AG08395 (cell line): ENCODE measurements around the gene ZFAND3.
A peak's percentile ranks its signal among the peaks of the same experiment; 100 is the strongest.
"Not testable (repeated sequence)": the region's sequence is repeated elsewhere in the genome, so short reads cannot be mapped to it uniquely, and the experiment has no call there.

Source experiments
- DNase-seq: peaks from one replicate; pipeline ENCODE4 v3.0.0; 2012; ENCODE audit warnings: mixed read lengths, low spot score

The ZFAND3 gene

GRCh38 chr6:38049861-38050397 lies 230.4 kb downstream of the ZFAND3 start:
- DNase-seq = not testable (repeated sequence)

GRCh38 chr6:38051819-38052434 lies 232.4 kb downstream of the ZFAND3 start:
- DNase-seq = no peak

GRCh38 chr6:38054527-38055202 lies 235.1 kb downstream of the ZFAND3 start:
- no peak for DNase-seq

GRCh38 chr6:38055203-38055589 lies 235.7 kb downstream of the ZFAND3 start:
- DNase-seq = no peak

GRCh38 chr6:38056361-38056760 lies 236.8 kb downstream of the ZFAND3 start:
- DNase-seq = no peak

- DNase-seq = peak; percentile 50
Observed at GRCh38 chr6:38057994-38058393, 238.5 kb downstream of the ZFAND3 start.

- no peak for DNase-seq
Observed at GRCh38 chr6:38062066-38062465, 242.5 kb downstream of the ZFAND3 start.

GRCh38 chr6:38063973-38064372 lies 244.4 kb downstream of the ZFAND3 start:
- DNase-seq = no peak

GRCh38 chr6:38064431-38064830 lies 244.9 kb downstream of the ZFAND3 start:
- DNase-seq = no peak

- DNase-seq = no peak
Observed at GRCh38 chr6:38065734-38066305, 246.3 kb downstream of the ZFAND3 start.

GRCh38 chr6:38067263-38067980 lies 247.9 kb downstream of the ZFAND3 start:
- no peak for DNase-seq

GRCh38 chr6:38068854-38069590 lies 249.5 kb downstream of the ZFAND3 start:
- peak; percentile 44 for DNase-seq

- DNase-seq = no peak
Observed at GRCh38 chr6:38077488-38078030, 258.0 kb downstream of the ZFAND3 start.

GRCh38 chr6:38078671-38079070 lies 259.1 kb downstream of the ZFAND3 start:
- DNase-seq = no peak

- DNase-seq = no peak
Observed at GRCh38 chr6:38079107-38079506, 259.6 kb downstream of the ZFAND3 start.

- no peak for DNase-seq
Observed at GRCh38 chr6:38079537-38079936, 260.0 kb downstream of the ZFAND3 start.

- DNase-seq = no peak
Observed at GRCh38 chr6:38080360-38080759, 260.8 kb downstream of the ZFAND3 start.

GRCh38 chr6:38080889-38081288 lies 261.4 kb downstream of the ZFAND3 start:
- no peak for DNase-seq

GRCh38 chr6:38085031-38085430 lies 265.5 kb downstream of the ZFAND3 start:
- DNase-seq = no peak

GRCh38 chr6:38086346-38086745 lies 266.8 kb downstream of the ZFAND3 start:
- DNase-seq = no peak

- no peak for DNase-seq
Observed at GRCh38 chr6:38088010-38088409, 268.5 kb downstream of the ZFAND3 start.

GRCh38 chr6:38088829-38089228 lies 269.3 kb downstream of the ZFAND3 start:
- no peak for DNase-seq
